GM12873 (cell line): ENCODE results near the gene LHFPL3.

Experiments
- CTCF ChIP-seq: IDR thresholded peaks from 2 replicates; pipeline ENCODE4 v1.5.1; 2012; ENCODE audit warnings: low read depth, mild to moderate bottlenecking, moderate library complexity, low read length, control low read depth; ENCODE audit not compliant: insufficient read depth; ENCODE audit errors: missing control alignments

The LHFPL3 gene

DNA sequence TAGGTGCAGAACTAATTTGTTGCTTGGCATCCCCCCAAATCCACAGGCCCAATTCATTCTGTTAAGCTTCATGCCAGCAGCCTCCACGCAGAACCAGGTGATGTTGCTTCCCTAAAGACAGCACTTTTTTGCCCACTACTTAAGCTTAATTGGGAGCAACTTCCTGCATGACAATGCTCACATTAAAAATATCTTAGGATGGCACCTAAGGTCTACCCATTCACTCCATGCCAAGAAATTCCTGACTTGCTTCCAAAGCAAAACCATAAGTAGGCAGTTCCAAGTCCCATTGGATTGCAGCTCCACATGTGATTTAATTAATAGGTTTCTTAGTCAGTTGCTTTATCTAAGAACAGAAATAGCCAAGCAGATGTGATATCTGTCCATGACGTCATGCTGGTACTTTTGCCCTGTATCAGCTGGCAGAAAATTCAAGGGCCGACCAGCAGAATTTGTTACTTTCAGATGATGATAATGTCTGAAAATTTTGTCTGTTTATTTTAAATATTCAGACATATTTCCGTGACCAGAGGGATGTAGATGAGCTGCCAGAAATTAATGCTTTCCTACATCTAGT lies 325.5 kb downstream of the LHFPL3 start:
- TF ChIP-seq CTCF: no peak

- TF ChIP-seq CTCF: no peak
Observed at GRCh38 chr7:104655592-104655991, 327.2 kb downstream of the LHFPL3 start.

DNA sequence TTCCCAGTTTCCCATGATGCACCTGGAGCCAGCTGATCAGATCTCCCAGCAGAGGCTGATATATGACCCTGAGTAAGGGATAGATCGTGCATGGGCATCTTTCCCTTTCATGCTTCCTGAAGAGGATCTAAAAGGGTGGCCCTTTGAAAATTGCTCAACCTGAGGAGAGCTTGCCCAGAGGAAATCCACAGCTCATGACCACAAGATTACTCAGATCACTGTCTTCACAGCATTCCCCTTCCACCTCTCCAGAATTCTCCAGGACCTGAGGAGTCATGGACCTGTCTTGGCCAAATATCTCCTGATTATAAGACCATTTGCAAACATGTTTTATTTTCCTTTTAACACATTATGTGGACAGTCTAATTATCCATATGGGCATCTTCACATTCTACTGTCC lies 328.1 kb downstream of the LHFPL3 start:
- TF ChIP-seq CTCF: no peak

DNA sequence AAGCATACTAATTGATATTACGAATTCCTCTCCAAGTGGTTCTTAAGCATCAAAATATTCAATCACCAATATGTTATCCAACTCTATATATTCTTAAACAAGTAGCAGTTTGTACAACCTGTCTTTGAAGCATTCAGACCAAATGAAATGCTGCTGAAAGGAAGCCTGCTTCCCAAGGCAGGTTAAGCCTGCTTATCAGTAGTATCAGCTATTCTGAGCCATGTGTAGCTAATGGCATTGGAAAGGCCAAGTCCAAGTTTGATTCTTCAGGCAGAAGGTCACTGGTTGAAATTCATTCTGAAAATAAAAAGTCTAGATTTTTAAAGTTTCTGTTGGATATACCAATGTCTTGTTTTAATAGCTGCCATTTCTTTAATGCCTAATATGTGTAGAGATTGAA lies 328.7 kb downstream of the LHFPL3 start:
- no peak for TF ChIP-seq CTCF

- TF ChIP-seq CTCF: no peak
Observed at GRCh38 chr7:104661575-104661974, 333.2 kb downstream of the LHFPL3 start.

GRCh38 chr7:104664648-104665047 lies 336.2 kb downstream of the LHFPL3 start:
- no peak for TF ChIP-seq CTCF

DNA sequence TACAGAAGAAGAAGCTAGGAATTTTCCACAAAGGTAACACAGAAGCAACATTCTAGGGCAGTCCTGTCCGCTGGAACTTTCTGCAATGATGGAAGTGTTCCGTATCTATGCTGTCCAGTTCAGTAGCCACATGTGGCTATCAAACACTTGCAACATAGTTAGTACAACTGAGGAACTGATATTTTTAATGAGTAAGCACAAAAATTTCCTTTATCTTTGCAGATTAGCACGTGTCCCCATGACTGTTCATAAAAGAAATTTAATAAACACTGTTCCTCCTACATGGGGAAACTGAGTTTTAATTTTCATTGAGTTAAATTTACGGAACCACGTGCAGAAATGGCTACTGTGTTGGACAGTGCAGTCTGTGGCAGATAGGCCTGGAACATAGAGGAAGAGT lies 349.2 kb downstream of the LHFPL3 start:
- no peak for TF ChIP-seq CTCF
